VCaP (cell line): Measurements from ENCODE around the gene UBE2K.

Experiments
- H3K27ac ChIP-seq: fragments of 450-650 bp; 2 replicates; pipeline ENCODE4 v1.5.1; 2017
- TF ChIP-seq, protein P1 (sequence below): fragments of 450-650 bp; conservative IDR thresholded peaks from 2 replicates; pipeline ENCODE4 v1.5.1; 2017; ENCODE audit warnings: mild to moderate bottlenecking, moderate library complexity

The UBE2K gene

DNA sequence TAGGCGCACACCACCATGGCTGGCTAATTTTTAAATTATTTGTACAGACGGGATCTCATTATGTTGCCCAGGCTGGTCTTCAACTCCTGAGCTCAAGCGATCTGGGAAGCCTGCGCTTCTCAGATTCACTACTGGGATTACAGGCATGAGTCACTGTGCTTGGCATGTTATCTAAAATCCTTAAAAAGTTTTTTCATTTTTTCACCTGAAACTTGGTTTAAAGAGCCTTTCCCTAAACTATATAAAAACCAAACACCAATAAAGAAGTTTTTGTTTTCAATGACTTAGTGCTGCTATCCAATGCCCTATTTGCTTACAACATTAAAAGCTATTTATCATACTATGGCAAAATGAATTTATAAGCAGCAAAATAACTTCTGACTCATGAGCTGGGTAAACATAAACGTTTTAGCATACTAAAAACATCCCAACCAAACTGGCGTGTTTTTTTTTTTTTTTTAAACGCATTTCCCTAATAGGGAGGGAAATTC is 127.8 kb downstream of the UBE2K start:
- TF ChIP-seq, protein P1, sequence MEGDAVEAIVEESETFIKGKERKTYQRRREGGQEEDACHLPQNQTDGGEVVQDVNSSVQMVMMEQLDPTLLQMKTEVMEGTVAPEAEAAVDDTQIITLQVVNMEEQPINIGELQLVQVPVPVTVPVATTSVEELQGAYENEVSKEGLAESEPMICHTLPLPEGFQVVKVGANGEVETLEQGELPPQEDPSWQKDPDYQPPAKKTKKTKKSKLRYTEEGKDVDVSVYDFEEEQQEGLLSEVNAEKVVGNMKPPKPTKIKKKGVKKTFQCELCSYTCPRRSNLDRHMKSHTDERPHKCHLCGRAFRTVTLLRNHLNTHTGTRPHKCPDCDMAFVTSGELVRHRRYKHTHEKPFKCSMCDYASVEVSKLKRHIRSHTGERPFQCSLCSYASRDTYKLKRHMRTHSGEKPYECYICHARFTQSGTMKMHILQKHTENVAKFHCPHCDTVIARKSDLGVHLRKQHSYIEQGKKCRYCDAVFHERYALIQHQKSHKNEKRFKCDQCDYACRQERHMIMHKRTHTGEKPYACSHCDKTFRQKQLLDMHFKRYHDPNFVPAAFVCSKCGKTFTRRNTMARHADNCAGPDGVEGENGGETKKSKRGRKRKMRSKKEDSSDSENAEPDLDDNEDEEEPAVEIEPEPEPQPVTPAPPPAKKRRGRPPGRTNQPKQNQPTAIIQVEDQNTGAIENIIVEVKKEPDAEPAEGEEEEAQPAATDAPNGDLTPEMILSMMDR: no peak
- no peak overlapping the region for H3K27ac ChIP-seq
